ENCODE results near the gene KLK15. TPM values are rescaled to one million over a fixed set of nuclear protein-coding genes. Genes with fewer than 3 reads are reported as not detected.

Gene KLK15
- total RNA-seq, 2 donors from 2014 or later, result not detected

GRCh38 chr19:50835785-50836542 lies 2.6 kb upstream of the KLK15 start:
- peak overlapping the region; percentile 80 for H3K4me3 ChIP-seq (ENCODE audit: low read length)
- DNase-seq, result peak; percentile 91
- H3K9ac ChIP-seq (ENCODE audit: extremely low read depth, low read length, poor library complexity, severe bottlenecking), result peak overlapping the region; percentile 34
- no peaks in the 10 kb centered on the region for H3K9me3 Mint-ChIP-seq
- peak overlapping the region; percentile 78 for H3K27ac Mint-ChIP-seq
- H3K27me3 ChIP-seq (ENCODE audit: control insufficient read depth, insufficient read depth, low read length, poor library complexity, severe bottlenecking), result peaks cover 26% of the 10 kb centered on the region
- peaks cover 73% of the 10 kb centered on the region for H3K27me3 Mint-ChIP-seq (ENCODE audit: insufficient read depth)
- no peaks in the 10 kb centered on the region for H3K9me3 ChIP-seq (ENCODE audit: control insufficient read depth, low read length)
- H3K36me3 Mint-ChIP-seq (ENCODE audit: low read depth), result no peaks in the 10 kb centered on the region
- H3K27ac ChIP-seq (ENCODE audit: low read depth, low read length), result no peak overlapping the region
- H3K4me1 ChIP-seq (ENCODE audit: control insufficient read depth, insufficient read depth, low read length), result no peaks in the 10 kb centered on the region
- peak overlapping the region; percentile 72 for H3K4me3 Mint-ChIP-seq
- 8 to 9% methylated on average over 23 to 67 of the region's 67 CpGs for WGBS, 2 experiments (ENCODE audit: insufficient coverage in 1 of 2, insufficient read length in 1 of 2)
- no peaks in the 10 kb centered on the region for H3K36me3 ChIP-seq (ENCODE audit: control insufficient read depth, insufficient read depth, low read length)
- peak; percentile 36 for TF ChIP-seq CTCF (conservative IDR thresholded peaks at IDR 0.05)
- peaks cover 2% of the 10 kb centered on the region for H3K4me1 Mint-ChIP-seq

DNA sequence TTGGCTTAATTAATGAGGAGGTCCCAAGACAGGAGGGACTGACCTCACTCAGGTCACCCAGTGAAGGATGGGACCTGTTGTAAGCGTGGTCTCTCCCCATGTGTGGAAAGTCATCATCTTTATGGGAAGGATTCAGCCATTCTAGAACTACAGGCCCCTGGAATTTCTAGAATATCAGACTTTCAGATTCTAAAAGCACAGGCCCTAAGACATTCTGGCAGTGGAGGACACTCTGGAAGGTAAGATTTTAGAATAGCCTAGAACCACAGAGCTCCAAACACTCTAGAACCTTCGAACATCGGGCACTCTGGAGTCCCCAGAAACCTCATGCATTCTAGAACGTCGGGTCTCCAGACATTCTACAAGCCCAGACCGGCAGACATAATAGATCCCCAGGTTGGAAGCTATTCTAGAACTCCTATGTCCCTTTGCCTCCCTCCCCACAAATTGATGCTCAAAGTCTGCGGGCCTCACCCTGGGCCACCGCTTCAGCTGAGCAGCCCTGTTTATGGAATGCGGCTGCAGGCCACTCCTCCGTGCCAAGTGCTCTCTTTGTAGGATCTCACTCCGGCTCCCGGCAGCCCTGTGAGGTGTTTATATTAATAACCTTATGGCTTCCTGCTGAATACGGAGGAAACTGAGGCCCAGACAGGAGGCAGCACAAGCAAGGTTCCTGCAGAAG lies 1.9 kb upstream of the KLK15 start:
- 43 to 75% methylated on average over 4 to 13 of the region's 13 CpGs for WGBS, 2 experiments (ENCODE audit: insufficient coverage in 1 of 2, insufficient read length in 1 of 2)
- Mint-ChIP-seq H3K4me3 (peak overlapping the region; percentile 72), H3K36me3 (ENCODE audit: low read depth) (no peaks in the 10 kb centered on the region), H3K4me1 (peaks cover 2% of the 10 kb centered on the region), H3K27ac (peak overlapping the region; percentile 35), H3K27me3 (ENCODE audit: insufficient read depth) (peaks cover 72% of the 10 kb centered on the region), H3K9me3 (no peaks in the 10 kb centered on the region)
- Histone ChIP-seq H3K9me3 (ENCODE audit: control insufficient read depth, low read length) (no peaks in the 10 kb centered on the region), H3K4me3 (ENCODE audit: low read length) (peak overlapping the region; percentile 80), H3K27me3 (ENCODE audit: control insufficient read depth, insufficient read depth, low read length, poor library complexity, severe bottlenecking) (peaks cover 26% of the 10 kb centered on the region), H3K27ac (ENCODE audit: low read depth, low read length) (no peak overlapping the region), H3K36me3 (ENCODE audit: control insufficient read depth, insufficient read depth, low read length) (no peaks in the 10 kb centered on the region), H3K9ac (ENCODE audit: extremely low read depth, low read length, poor library complexity, severe bottlenecking) (peak overlapping the region; percentile 34), H3K4me1 (ENCODE audit: control insufficient read depth, insufficient read depth, low read length) (no peaks in the 10 kb centered on the region)
- no peak for DNase-seq
- TF ChIP-seq CTCF (conservative IDR thresholded peaks at IDR 0.05), result no peak

- Mint-ChIP-seq H3K36me3 (ENCODE audit: low read depth) (no peaks in the 10 kb centered on the region), H3K4me1 (peaks cover 2% of the 10 kb centered on the region), H3K4me3 (no peak overlapping the region), H3K27me3 (ENCODE audit: insufficient read depth) (peaks cover 70% of the 10 kb centered on the region), H3K9me3 (no peaks in the 10 kb centered on the region), H3K27ac (no peak overlapping the region)
- Histone ChIP-seq H3K27ac (ENCODE audit: low read depth, low read length) (no peak overlapping the region), H3K9ac (ENCODE audit: extremely low read depth, low read length, poor library complexity, severe bottlenecking) (no peak overlapping the region), H3K4me3 (ENCODE audit: low read length) (no peak overlapping the region), H3K27me3 (ENCODE audit: control insufficient read depth, insufficient read depth, low read length, poor library complexity, severe bottlenecking) (peaks cover 26% of the 10 kb centered on the region), H3K9me3 (ENCODE audit: control insufficient read depth, low read length) (no peaks in the 10 kb centered on the region), H3K36me3 (ENCODE audit: control insufficient read depth, insufficient read depth, low read length) (no peaks in the 10 kb centered on the region), H3K4me1 (ENCODE audit: control insufficient read depth, insufficient read depth, low read length) (no peaks in the 10 kb centered on the region)
- no peak for DNase-seq
- WGBS, 2 experiments (ENCODE audit: insufficient coverage in 1 of 2, insufficient read length in 1 of 2), result 92 to 94% methylated on average over 4 to 6 of the region's 6 CpGs
- no peak for TF ChIP-seq CTCF (conservative IDR thresholded peaks at IDR 0.05)
Measured at GRCh38 chr19:50833802-50834167, 411 bp upstream of the KLK15 start.
